ENCODE measurements around the gene ZFP42.
"Not testable (repeated sequence)": the region's sequence is repeated elsewhere in the genome, so short reads cannot be mapped to it uniquely, and the experiment has no call there.

- not testable (repeated sequence) for TF ChIP-seq CTCF, POLR2A (IDR thresholded peaks at IDR 0.05)
Observed at GRCh38 chr4:188045461-188045860, 49.9 kb downstream of the ZFP42 start.
